Heart left ventricle (tissue), 16 donors: ENCODE data around the gene MTREX. TPM values are rescaled to one million over a fixed set of nuclear protein-coding genes. Genes with fewer than 3 reads are reported as not detected.

Experiments
- ATAC-seq, 4 donors: fragments of 200-7000 bp; cut with Tn5 transposase; one replicate each; pipeline ENCODE4 v1.9.1; 2020 to 2022; ENCODE audit warnings: moderate library complexity in 4 of 4, mild to moderate bottlenecking in 3 of 4, moderate number of reproducible peaks in 1 of 4
- DNase-seq, 5 donors: peaks; one replicate each; pipeline ENCODE4 v3.0.0-alpha.2; 2020
- H3K27ac ChIP-seq, 12 donors: fragments of 200-600 bp; sonication (generic) in 4 of 12; one replicate each; pipeline versions ENCODE4 v1.5.0 to v1.8.0; 2016 to 2022; ENCODE audit warnings: mild to moderate bottlenecking in 2 of 12
- H3K27me3 ChIP-seq, 9 donors: fragments of 200-600 bp; sonication (generic) in 2 of 9; one replicate each; pipeline versions ENCODE4 v1.5.1 to v1.8.0; 2016 to 2022; ENCODE audit warnings: mild to moderate bottlenecking in 3 of 9
- H3K36me3 ChIP-seq, 9 donors: fragments of 200-600 bp; sonication (generic) in 2 of 9; one replicate each; pipeline versions ENCODE4 v1.5.0 to v1.8.0; 2018 to 2022; ENCODE audit warnings: mild to moderate bottlenecking in 2 of 9
- H3K4me1 ChIP-seq, 12 donors: fragments of 200-600 bp; sonication (generic) in 4 of 12; one replicate each; pipeline versions ENCODE4 v1.5.0 to v1.8.0; 2016 to 2022; ENCODE audit warnings: mild to moderate bottlenecking in 3 of 12
- H3K4me3 ChIP-seq, 12 donors: fragments of 200-600 bp; sonication (generic) in 4 of 12; one replicate each; pipeline versions ENCODE4 v1.5.0 to v1.8.0; 2017 to 2022; ENCODE audit warnings: mild to moderate bottlenecking in 9 of 12, moderate library complexity in 4 of 12
- H3K9me3 ChIP-seq, 12 donors: fragments of 200-600 bp; sonication (generic) in 4 of 12; one replicate each; pipeline versions ENCODE4 v1.5.0 to v1.8.0; 2016 to 2022; ENCODE audit warnings: mild to moderate bottlenecking in 1 of 12
- CTCF ChIP-seq, 12 donors: fragments of 200-600 bp; sonication (generic) in 4 of 12; IDR thresholded peaks; one replicate each; pipeline versions ENCODE4 v1.5.0 to v1.8.0; 2018 to 2022; ENCODE audit warnings: antibody characterized with exemption in 12 of 12, mild to moderate bottlenecking in 5 of 12
- POLR2A ChIP-seq, 2 donors: fragments of 450-650 bp; IDR thresholded peaks; one replicate each; pipeline ENCODE4 v1.6.1; 2017; ENCODE audit warnings: antibody characterized with exemption in 2 of 2, mild to moderate bottlenecking in 2 of 2, moderate library complexity in 2 of 2
- WGBS, 4 donors: extraction: QIAGEN DNeasy Blood & Tissue Kit in 2 of 4; methylation state at CpG; one replicate each; pipeline versions ENCODE4 v1.1.5 to v1.1.7; 2013 to 2018; 5-methylcytosine and 5-hydroxymethylcytosine counted together
- intact Hi-C, 10 donors: fragments of 100-400 bp; cut with DNase I; formaldehyde crosslinking; loops; one replicate each; pipeline versions ENCODE4 v1.11.1 to v1.14.2; 2022
- polyA plus RNA-seq, 2 donors: library from polyadenylated mRNA; stranded (reverse); fragments of 200-250 nt; gene quantifications; one replicate each; pipeline ENCODE4 v1.2.3, GENCODE V29; 2013
- total RNA-seq, 9 donors: library from RNA; depleted of rRNA in 2 of 9; stranded (reverse); fragments of >200 nt in 2 of 9; fragmentation: NEBNext Ultra II Directional in 3 of 9; extraction: Animal tissue kit (Norgen Biotek cat#: 25700) in 3 of 9; gene quantifications; one replicate each; pipeline versions ENCODE4 v1.1.0 to v1.2.4, GENCODE V29; 2016 to 2023
- donor health status: ischemic (EF 13 %, LVEDD 7.1; RV severe dilation, severe dysfunction).
- donor health status: healthy with polysubstance abuse.
- donor health status: DM: no; HTN: yes; CAD: no.
- donor health status: DM: no; HTN: no; CAD: no.
- donor health status: ischemic (EF 25% LVEDD 6.9; RV normal size, moderate dysfunction).
- donor health status: ischemic (EF 25% LVEDD 5.7; RV mildly dilated, moderate dysfunction).
- donor health status: healthy.
- donor health status: DM: yes; HTN: yes; CAD: no.
- donor health status: ischemic (EF 35%, LVEDD 5.7; RV mildly dilated, moderate dysfunction).
- donor health status: nonischemic (EF 11% LVEDD 7.7; RV severe dilation, severe dysfunction).
- donor health status: DM: yes; HTN: yes; CAD: no.
- donor health status: PGD.
- donor health status: ischemic (EF 29% LVEDD 5.4; RV normal size, mild dysfunction).
- donor health status: nonischemic (EF 23%, LVEDD 6.1; RV moderate dilation, normal function).

Gene MTREX
- total and polyA plus RNA-seq, 11 donors, result 18.4 to 68.8 (median 57.3) TPM

DNA sequence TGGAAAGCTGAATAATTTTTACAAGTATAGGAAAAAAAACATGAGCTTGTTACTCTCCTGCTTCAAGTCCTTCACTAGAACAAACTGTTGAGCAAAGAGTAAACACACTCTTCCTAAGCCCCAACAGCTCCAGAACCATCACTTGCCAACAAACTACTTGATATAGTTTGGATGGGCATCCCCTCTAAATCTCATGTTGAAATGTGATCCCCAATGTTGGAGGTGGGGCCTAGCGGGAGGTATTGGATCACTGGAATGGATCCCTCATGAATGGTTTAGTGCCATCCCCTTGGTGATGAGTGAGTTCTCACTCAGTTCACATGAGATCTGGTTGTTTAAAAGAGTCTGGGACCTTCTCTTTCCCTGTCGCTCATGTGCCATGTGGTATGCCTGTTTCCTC lies 144.2 kb downstream of the MTREX start:
- DNase-seq (no peak), ATAC-seq (no peak)
- peaks cover 0 to 63% (median 34%) of the 10 kb centered on the region in 12 donors for H3K4me1 ChIP-seq
- no peaks in the 10 kb centered on the region for H3K9me3 ChIP-seq
- no peaks in the 10 kb centered on the region for H3K27me3 ChIP-seq
- peaks cover 0 to 14% (median 6%) of the 10 kb centered on the region in 9 donors for H3K36me3 ChIP-seq
- 96 to 100% (median 97%) methylated on average over 2 of the region's 2 CpGs for WGBS, 4 donors
- H3K27ac ChIP-seq, result no peak overlapping the region
- intact Hi-C loops, result no loop called here
- no peak overlapping the region for H3K4me3 ChIP-seq
- TF ChIP-seq POLR2A (IDR thresholded peaks at IDR 0.05), result no peak
- no peak for TF ChIP-seq CTCF (IDR thresholded peaks at IDR 0.05)

DNA sequence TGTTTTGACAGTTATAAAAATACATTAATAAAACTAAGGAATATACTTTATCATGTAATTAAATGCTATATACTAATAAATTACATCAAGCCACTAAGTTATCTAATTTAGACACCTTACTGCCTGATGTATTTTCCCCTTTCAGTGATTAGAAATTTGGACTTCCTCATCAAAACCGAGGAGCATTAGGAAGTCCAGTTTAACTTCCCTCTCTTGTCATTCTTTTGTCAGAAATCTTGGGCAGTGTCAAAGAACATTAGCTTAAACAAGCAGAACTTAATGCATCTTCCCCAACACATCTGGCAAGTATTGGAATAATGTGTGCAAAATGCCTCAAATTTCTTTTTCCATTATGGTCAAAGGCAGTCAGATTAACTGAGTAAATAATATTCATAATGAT lies 145.4 kb downstream of the MTREX start:
- intact Hi-C loops, result no loop called here
- no peak overlapping the region for H3K4me3 ChIP-seq
- ATAC-seq (no peak), DNase-seq (no peak)
- no peak overlapping the region for H3K27ac ChIP-seq
- 38 to 61% (median 49%) methylated on average over 1 of the region's 1 CpG for WGBS, 4 donors
- TF ChIP-seq CTCF (IDR thresholded peaks at IDR 0.05) (no peak), POLR2A (IDR thresholded peaks at IDR 0.05) (no peak)
- no peaks in the 10 kb centered on the region for H3K9me3 ChIP-seq
- no peaks in the 10 kb centered on the region for H3K27me3 ChIP-seq
- H3K4me1 ChIP-seq, result peaks cover 0 to 56% (median 30%) of the 10 kb centered on the region in 12 donors
- H3K36me3 ChIP-seq, result peaks cover 0 to 17% (median 6%) of the 10 kb centered on the region in 9 donors

DNA sequence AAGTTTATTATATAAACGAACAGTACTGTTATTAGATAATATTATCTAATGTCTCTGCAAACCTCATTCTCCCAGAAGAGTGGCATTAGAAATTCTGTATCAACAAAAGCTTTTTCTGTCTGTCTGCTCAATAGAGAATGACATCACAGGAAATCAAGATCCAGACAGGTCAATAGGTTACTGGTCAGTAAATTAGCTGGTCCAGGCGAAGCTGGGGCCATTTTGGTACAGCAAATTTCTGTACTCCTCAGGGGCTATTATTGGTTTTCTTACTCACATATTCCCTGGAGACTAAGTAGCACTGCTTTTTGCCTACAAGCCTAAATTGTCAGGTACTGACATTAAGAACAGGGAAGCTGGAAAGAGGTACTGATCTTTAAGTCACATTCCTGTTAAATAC lies 146.5 kb downstream of the MTREX start:
- intact Hi-C loops, result no loop called here
- no peak for TF ChIP-seq POLR2A (IDR thresholded peaks at IDR 0.05)
- no peak for TF ChIP-seq CTCF (IDR thresholded peaks at IDR 0.05)
- Histone ChIP-seq H3K36me3 (peaks cover 0 to 17% (median 6%) of the 10 kb centered on the region in 9 donors), H3K27ac (peak overlapping the region in 3 of 12 donors; percentile 0 to 9 (median 8)), H3K9me3 (no peaks in the 10 kb centered on the region), H3K4me3 (no peak overlapping the region), H3K27me3 (no peaks in the 10 kb centered on the region), H3K4me1 (peaks cover 0 to 53% (median 30%) of the 10 kb centered on the region in 12 donors)
- ATAC-seq (peak in 3 of 4 donors; percentile 19 to 27 (median 20)), DNase-seq (no peak)
- 31 to 57% (median 45%) methylated on average over 2 of the region's 2 CpGs for WGBS, 4 donors

GRCh38 chr5:55456216-55456895 lies 148.6 kb downstream of the MTREX start:
- TF ChIP-seq CTCF (IDR thresholded peaks at IDR 0.05) (no peak), POLR2A (IDR thresholded peaks at IDR 0.05) (no peak)
- WGBS, 4 donors, result 96 to 99% (median 97%) methylated on average over 3 of the region's 3 CpGs
- peaks cover 0 to 46% (median 20%) of the 10 kb centered on the region in 12 donors for H3K4me1 ChIP-seq
- H3K36me3 ChIP-seq, result peaks cover 0 to 17% (median 10%) of the 10 kb centered on the region in 9 donors
- no peak for DNase-seq
- H3K9me3 ChIP-seq, result no peaks in the 10 kb centered on the region
- no peaks in the 10 kb centered on the region for H3K27me3 ChIP-seq
- no peak for ATAC-seq
- H3K4me3 ChIP-seq, result no peak overlapping the region
- no peak overlapping the region for H3K27ac ChIP-seq
- intact Hi-C loops, result no loop called here
